GM23338 (cell line): ENCODE data around the gene SLAMF9. TPM values are rescaled to one million over a fixed set of nuclear protein-coding genes. Genes with fewer than 3 reads are reported as not detected.

Experiments used
- ATAC-seq: fragments of 200-7000 bp; cut with Tn5 transposase; 3 replicates; pipeline ENCODE4 v1.9.1; 2020
- DNase-seq: peaks from one replicate; pipeline ENCODE4 v3.0.0-alpha.2; 2015; ENCODE audit warnings: low spot score
- H2AFZ ChIP-seq: fragments of 200-600 bp; sonication (generic); 2 replicates; pipeline ENCODE4 v1.8.0; 2016; ENCODE audit warnings: antibody characterized with exemption, mild to moderate bottlenecking, moderate library complexity
- H3F3A ChIP-seq: fragments of 200-600 bp; sonication (generic); replicated peaks from 2 replicates; pipeline ENCODE4 v1.8.0; 2017; ENCODE audit warnings: antibody characterized with exemption, mixed run types, low read depth
- H3K27ac ChIP-seq: fragments of 200-600 bp; sonication (generic); 2 replicates; pipeline ENCODE4 v1.6.1; 2016; ENCODE audit warnings: low read depth
- H3K27me3 ChIP-seq: fragments of 200-600 bp; sonication (generic); 2 replicates; pipeline ENCODE4 v1.8.0; 2016; ENCODE audit warnings: mild to moderate bottlenecking, mixed run types, moderate library complexity; ENCODE audit not compliant: insufficient read depth
- H3K36me3 ChIP-seq: fragments of 200-600 bp; sonication (generic); 2 replicates; pipeline ENCODE4 v1.8.0; 2016; ENCODE audit warnings: mild to moderate bottlenecking; ENCODE audit not compliant: insufficient read depth
- H3K4me1 ChIP-seq: fragments of 200-600 bp; sonication (generic); 2 replicates; pipeline ENCODE4 v1.8.0; 2016; ENCODE audit warnings: mild to moderate bottlenecking, moderate library complexity; ENCODE audit not compliant: insufficient read depth
- H3K4me2 ChIP-seq: fragments of 200-600 bp; sonication (generic); 2 replicates; pipeline ENCODE4 v1.7.1; 2017; ENCODE audit warnings: mixed run types
- H3K4me3 ChIP-seq: fragments of 200-600 bp; sonication (generic); 2 replicates; pipeline ENCODE4 v1.6.1; 2016; ENCODE audit warnings: mixed run types
- H3K79me2 ChIP-seq: fragments of 200-600 bp; sonication (generic); replicated peaks from 2 replicates; pipeline ENCODE4 v1.8.0; 2017; ENCODE audit warnings: mild to moderate bottlenecking; ENCODE audit not compliant: insufficient read depth
- H3K9me2 ChIP-seq: fragments of 200-600 bp; sonication (generic); 2 replicates; pipeline ENCODE4 v1.8.0; 2017; ENCODE audit not compliant: insufficient read depth
- H4K20me1 ChIP-seq: fragments of 200-600 bp; sonication (generic); replicated peaks from 2 replicates; pipeline ENCODE4 v1.8.0; 2017; ENCODE audit warnings: mild to moderate bottlenecking; ENCODE audit not compliant: insufficient read depth
- H3K27ac Mint-ChIP-seq: 2 replicates; pipeline ENCODE4 v1.8.0; 2020; ENCODE audit warnings: inconsistent platforms, mild to moderate bottlenecking, moderate library complexity, mixed read lengths
- H3K27me3 Mint-ChIP-seq: 3 replicates; pipeline ENCODE4 v1.8.0; 2022; ENCODE audit warnings: low read depth, mild to moderate bottlenecking, moderate library complexity, mixed read lengths, inconsistent platforms; ENCODE audit not compliant: insufficient read depth, poor library complexity
- H3K36me3 Mint-ChIP-seq: 3 replicates; pipeline ENCODE4 v1.8.0; 2021; ENCODE audit warnings: low read depth, mild to moderate bottlenecking, inconsistent platforms, moderate library complexity, mixed read lengths
- H3K4me1 Mint-ChIP-seq: 3 replicates; pipeline ENCODE4 v1.8.0; 2020; ENCODE audit warnings: mild to moderate bottlenecking, inconsistent platforms, mixed read lengths
- H3K4me3 Mint-ChIP-seq: 3 replicates; pipeline ENCODE4 v1.8.0; 2021; ENCODE audit warnings: moderate library complexity, mild to moderate bottlenecking, inconsistent platforms, mixed read lengths
- H3K9me3 Mint-ChIP-seq: 3 replicates; pipeline ENCODE4 v1.8.0; 2020; ENCODE audit warnings: moderate library complexity, mild to moderate bottlenecking, inconsistent platforms, mixed read lengths
- CREB1 ChIP-seq: fragments of 250-450 bp; sonication (Bioruptor Pico); IDR thresholded peaks from 2 replicates; pipeline ENCODE4 v1.5.0; 2020; ENCODE audit warnings: low read depth, mild to moderate bottlenecking, moderate library complexity
- NANOG ChIP-seq: IDR thresholded peaks from 2 replicates; pipeline ENCODE4 v1.6.1; 2016; ENCODE audit warnings: antibody characterized with exemption, borderline replicate concordance
- ZNF331 ChIP-seq: fragments of 250-450 bp; sonication (Bioruptor Pico); IDR thresholded peaks from 2 replicates; pipeline ENCODE4 v1.5.0; 2020; ENCODE audit warnings: low read depth, mild to moderate bottlenecking, moderate library complexity
- polyA plus RNA-seq: library from polyadenylated mRNA; unstranded; fragments of >200 nt; fragmentation: Nextera tagmentation; extraction: Ambion mirVana; gene quantifications from 2 replicates; pipeline ENCODE4 v1.2.1, GENCODE V29; 2016
- total RNA-seq: library from RNA; depleted of rRNA; stranded (reverse); fragments of >200 nt; shearing (Covaris generic); gene quantifications from 2 replicates; pipeline ENCODE4 v1.2.3, GENCODE V29; 2014
- TF ChIP-seq, protein P1 (sequence below): fragments of 250-450 bp; sonication (Bioruptor Pico); IDR thresholded peaks from 2 replicates; pipeline ENCODE4 v1.5.0; 2020; ENCODE audit warnings: mild to moderate bottlenecking, moderate library complexity

Gene SLAMF9
- total and polyA plus RNA-seq, 2 experiments from 2014 or later: not detected

DNA sequence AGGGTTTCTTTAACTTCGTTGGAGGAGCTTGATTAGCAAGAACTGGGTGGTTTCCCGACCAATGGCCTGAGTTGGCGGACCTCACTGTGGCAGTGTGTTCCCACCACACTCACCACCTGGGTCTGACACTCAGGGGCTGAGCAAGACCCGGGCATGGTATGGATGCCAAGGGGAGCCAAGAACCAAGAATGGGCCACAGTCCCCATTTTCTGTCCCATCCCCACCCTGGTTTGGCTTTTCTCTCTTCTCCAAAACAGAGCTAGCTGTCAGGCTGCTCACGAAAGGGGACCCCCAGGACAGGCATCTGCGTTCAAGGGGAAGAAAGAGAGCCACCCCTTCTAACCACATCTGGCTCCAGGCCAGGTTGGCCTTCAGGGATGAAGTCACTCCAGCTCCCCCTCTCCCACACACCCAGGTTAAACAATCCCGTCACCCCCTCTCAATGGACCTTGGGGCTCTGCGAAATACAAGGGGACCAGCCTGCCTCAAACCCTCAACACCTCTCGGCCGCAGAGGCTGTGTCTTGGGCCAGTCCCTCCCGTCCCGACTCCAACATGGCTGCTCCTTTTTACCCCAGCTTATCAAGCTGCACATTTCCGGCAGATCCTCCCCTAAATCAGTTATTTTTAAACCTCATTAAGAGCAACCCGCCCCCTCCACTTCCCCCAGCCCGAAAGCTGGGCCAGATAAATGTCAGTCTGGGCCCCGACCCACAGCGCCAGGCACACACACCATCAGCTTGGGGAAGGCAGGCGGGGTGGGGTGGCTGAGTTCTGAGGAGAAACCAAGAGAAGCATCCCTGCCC is 32.1 kb downstream of the SLAMF9 start:
- Histone ChIP-seq H4K20me1 (no peaks in the 10 kb centered on the region; the same call in 1 of the 2 replicates), H3K4me3 (no peak overlapping the region), H3K27ac (no peak overlapping the region), H3K4me2 (no peak overlapping the region), H3K79me2 (no peaks in the 10 kb centered on the region; the same call in 1 of the 2 replicates), H3K36me3 (no peaks in the 10 kb centered on the region), H3K4me1 (peaks cover 19% of the 10 kb centered on the region), H3K9me2 (no peaks in the 10 kb centered on the region), H3F3A (no peaks in the 10 kb centered on the region), H2AFZ (no peak overlapping the region), H3K27me3 (peaks cover 20% of the 10 kb centered on the region)
- TF ChIP-seq ZNF331 (CRISPR knock-in tag) (no peak), CREB1 (CRISPR knock-in tag) (no peak)
- TF ChIP-seq, protein P1, sequence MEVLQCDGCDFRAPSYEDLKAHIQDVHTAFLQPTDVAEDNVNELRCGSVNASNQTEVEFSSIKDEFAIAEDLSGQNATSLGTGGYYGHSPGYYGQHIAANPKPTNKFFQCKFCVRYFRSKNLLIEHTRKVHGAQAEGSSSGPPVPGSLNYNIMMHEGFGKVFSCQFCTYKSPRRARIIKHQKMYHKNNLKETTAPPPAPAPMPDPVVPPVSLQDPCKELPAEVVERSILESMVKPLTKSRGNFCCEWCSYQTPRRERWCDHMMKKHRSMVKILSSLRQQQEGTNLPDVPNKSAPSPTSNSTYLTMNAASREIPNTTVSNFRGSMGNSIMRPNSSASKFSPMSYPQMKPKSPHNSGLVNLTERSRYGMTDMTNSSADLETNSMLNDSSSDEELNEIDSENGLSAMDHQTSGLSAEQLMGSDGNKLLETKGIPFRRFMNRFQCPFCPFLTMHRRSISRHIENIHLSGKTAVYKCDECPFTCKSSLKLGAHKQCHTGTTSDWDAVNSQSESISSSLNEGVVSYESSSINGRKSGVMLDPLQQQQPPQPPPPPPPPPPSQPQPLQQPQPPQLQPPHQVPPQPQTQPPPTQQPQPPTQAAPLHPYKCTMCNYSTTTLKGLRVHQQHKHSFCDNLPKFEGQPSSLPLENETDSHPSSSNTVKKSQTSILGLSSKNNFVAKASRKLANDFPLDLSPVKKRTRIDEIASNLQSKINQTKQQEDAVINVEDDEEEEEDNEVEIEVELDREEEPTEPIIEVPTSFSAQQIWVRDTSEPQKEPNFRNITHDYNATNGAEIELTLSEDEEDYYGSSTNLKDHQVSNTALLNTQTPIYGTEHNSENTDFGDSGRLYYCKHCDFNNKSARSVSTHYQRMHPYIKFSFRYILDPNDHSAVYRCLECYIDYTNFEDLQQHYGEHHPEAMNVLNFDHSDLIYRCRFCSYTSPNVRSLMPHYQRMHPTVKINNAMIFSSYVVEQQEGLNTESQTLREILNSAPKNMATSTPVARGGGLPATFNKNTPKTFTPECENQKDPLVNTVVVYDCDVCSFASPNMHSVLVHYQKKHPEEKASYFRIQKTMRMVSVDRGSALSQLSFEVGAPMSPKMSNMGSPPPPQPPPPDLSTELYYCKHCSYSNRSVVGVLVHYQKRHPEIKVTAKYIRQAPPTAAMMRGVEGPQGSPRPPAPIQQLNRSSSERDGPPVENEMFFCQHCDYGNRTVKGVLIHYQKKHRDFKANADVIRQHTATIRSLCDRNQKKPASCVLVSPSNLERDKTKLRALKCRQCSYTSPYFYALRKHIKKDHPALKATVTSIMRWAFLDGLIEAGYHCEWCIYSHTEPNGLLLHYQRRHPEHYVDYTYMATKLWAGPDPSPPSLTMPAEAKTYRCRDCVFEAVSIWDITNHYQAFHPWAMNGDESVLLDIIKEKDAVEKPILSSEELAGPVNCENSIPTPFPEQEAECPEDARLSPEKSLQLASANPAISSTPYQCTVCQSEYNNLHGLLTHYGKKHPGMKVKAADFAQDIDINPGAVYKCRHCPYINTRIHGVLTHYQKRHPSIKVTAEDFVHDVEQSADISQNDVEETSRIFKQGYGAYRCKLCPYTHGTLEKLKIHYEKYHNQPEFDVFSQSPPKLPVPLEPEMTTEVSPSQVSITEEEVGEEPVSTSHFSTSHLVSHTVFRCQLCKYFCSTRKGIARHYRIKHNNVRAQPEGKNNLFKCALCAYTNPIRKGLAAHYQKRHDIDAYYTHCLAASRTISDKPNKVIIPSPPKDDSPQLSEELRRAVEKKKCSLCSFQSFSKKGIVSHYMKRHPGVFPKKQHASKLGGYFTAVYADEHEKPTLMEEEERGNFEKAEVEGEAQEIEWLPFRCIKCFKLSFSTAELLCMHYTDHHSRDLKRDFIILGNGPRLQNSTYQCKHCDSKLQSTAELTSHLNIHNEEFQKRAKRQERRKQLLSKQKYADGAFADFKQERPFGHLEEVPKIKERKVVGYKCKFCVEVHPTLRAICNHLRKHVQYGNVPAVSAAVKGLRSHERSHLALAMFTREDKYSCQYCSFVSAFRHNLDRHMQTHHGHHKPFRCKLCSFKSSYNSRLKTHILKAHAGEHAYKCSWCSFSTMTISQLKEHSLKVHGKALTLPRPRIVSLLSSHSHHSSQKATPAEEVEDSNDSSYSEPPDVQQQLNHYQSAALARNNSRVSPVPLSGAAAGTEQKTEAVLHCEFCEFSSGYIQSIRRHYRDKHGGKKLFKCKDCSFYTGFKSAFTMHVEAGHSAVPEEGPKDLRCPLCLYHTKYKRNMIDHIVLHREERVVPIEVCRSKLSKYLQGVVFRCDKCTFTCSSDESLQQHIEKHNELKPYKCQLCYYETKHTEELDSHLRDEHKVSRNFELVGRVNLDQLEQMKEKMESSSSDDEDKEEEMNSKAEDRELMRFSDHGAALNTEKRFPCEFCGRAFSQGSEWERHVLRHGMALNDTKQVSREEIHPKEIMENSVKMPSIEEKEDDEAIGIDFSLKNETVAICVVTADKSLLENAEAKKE: no peak
- H3K27me3 Mint-ChIP-seq: peaks cover 25% of the 10 kb centered on the region
- ATAC-seq (no peak), DNase-seq (no peak)
- no peaks in the 10 kb centered on the region; the same call in 2 of the 3 replicates for H3K9me3 Mint-ChIP-seq
- no peak overlapping the region for H3K27ac Mint-ChIP-seq
- no peak overlapping the region; the same call in 2 of the 3 replicates for H3K4me3 Mint-ChIP-seq
- peaks cover 14% of the 10 kb centered on the region for H3K36me3 Mint-ChIP-seq
- H3K4me1 Mint-ChIP-seq: peaks cover 31% of the 10 kb centered on the region

DNA sequence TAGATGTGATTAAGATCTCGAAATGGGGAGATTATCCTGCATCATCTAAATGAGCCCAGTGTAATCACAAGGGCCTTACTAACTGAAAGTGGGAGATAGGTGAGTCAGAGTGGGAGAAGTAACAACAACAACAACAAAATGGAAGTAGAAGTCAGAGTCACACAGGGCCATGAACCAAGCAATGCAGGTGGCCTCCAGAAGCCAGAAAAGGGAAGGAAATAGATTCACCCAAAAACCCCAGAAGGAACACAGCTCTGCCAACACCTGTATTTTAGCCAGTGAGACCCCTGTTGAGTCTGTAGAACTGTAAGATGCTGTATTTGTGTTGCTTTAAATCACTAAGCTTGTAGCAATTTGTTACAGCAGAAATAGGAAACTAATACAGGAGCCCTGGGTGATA is 32.8 kb downstream of the SLAMF9 start:
- H3K4me3 Mint-ChIP-seq: no peak overlapping the region; the same call in 2 of the 3 replicates
- no peaks in the 10 kb centered on the region; the same call in 1 of the 2 replicates for H3K79me2 ChIP-seq
- no peak for DNase-seq
- no peak for TF ChIP-seq CREB1 (CRISPR knock-in tag)
- no peak for TF ChIP-seq NANOG
- TF ChIP-seq, protein P1: no peak

More for the DNA sequence above, 32.8 kb downstream of the SLAMF9 start:
- Histone ChIP-seq H3K4me2 (no peak overlapping the region), H2AFZ (no peak overlapping the region), H3K9me2 (no peaks in the 10 kb centered on the region), H3F3A (no peaks in the 10 kb centered on the region), H4K20me1 (no peaks in the 10 kb centered on the region; the same call in 1 of the 2 replicates), H3K27me3 (peaks cover 20% of the 10 kb centered on the region), H3K4me1 (peaks cover 24% of the 10 kb centered on the region), H3K27ac (no peak overlapping the region), H3K4me3 (no peak overlapping the region), H3K36me3 (no peaks in the 10 kb centered on the region)
- H3K36me3 Mint-ChIP-seq: peaks cover 11% of the 10 kb centered on the region
- no peak for ATAC-seq
- H3K9me3 Mint-ChIP-seq: no peaks in the 10 kb centered on the region; the same call in 2 of the 3 replicates
- H3K27ac Mint-ChIP-seq: no peak overlapping the region
- H3K4me1 Mint-ChIP-seq: peaks cover 35% of the 10 kb centered on the region
- peaks cover 25% of the 10 kb centered on the region for H3K27me3 Mint-ChIP-seq
